ENCODE data around the gene EPHA4. TPM values are rescaled to one million over a fixed set of nuclear protein-coding genes. Genes with fewer than 3 reads are reported as not detected.

EPHA4 gene
- total and polyA plus RNA-seq, 2 donors (not counting 1 experiment from before 2014, with no cell fraction given): 10.7 to 54.9 TPM

GRCh38 chr2:221465776-221466175 is 106.3 kb downstream of the EPHA4 start:
- Mint-ChIP-seq H3K4me3 (peak overlapping the region; percentile 80), H3K27ac (peak overlapping the region; percentile 46), H3K4me1 (peaks cover 53% of the 10 kb centered on the region), H3K27me3 (no peaks in the 10 kb centered on the region), H3K9me3 (ENCODE audit: insufficient read depth) (no peaks in the 10 kb centered on the region)
- peak; percentile 78 for ATAC-seq (ENCODE audit: low read depth)
- Histone ChIP-seq H3K9ac (ENCODE audit: low read length) (peak overlapping the region; percentile 25), H3K4me2 (replicated peaks; ENCODE audit: low read depth, low read length, poor library complexity, severe bottlenecking) (peak overlapping the region; percentile 59), H3K36me3 (replicated peaks in 1 of 2; ENCODE audit: control extremely low read depth in 1 of 2, control insufficient read depth in 1 of 2, extremely low read depth in 1 of 2, insufficient read depth in 2 of 2, low read length in 1 of 2) (no peaks in the 10 kb centered on the region), H3K9me3 (ENCODE audit: control extremely low read depth in 1 of 3, control insufficient read depth in 2 of 3, insufficient read depth in 1 of 3, low read length in 2 of 3) (no peaks in the 10 kb centered on the region), H3K4me3 (ENCODE audit: control extremely low read depth in 1 of 5, extremely low read depth in 1 of 5, insufficient read depth in 1 of 5, low read depth in 2 of 5, low read length in 4 of 5) (peak overlapping the region in 4 of 5 experiments; percentile 8 to 29 (median 22)), H3K27ac (ENCODE audit: low read length in 2 of 2) (no peak overlapping the region), H4K20me1 (ENCODE audit: control insufficient read depth, insufficient read depth, low read length, poor library complexity, severe bottlenecking) (no peaks in the 10 kb centered on the region), H3K4me1 (ENCODE audit: control insufficient read depth in 2 of 2, insufficient read depth in 2 of 2, low read length in 2 of 2) (peaks cover 42 to 50% of the 10 kb centered on the region in 2 donors), H3K79me2 (ENCODE audit: control insufficient read depth, insufficient read depth, low read length) (no peaks in the 10 kb centered on the region), H3K27me3 (replicated peaks in 1 of 4; ENCODE audit: control extremely low read depth in 1 of 4, control insufficient read depth in 3 of 4, insufficient read depth in 4 of 4, low read length in 3 of 4) (peaks cover 0 to 3% (median 0%) of the 10 kb centered on the region in 4 experiments), H2AFZ (ENCODE audit: insufficient read depth, low read depth, low read length, poor library complexity, severe bottlenecking) (peak overlapping the region; percentile 26)
- CTCF ChIA-PET: interaction anchor here (0.9 to 1.4 kb wide), 2 partner anchors 18 to 55 kb away, joined by 3 read pairs; no protein-coding TSS in a partner anchor
- TF ChIP-seq EZH2 (IDR thresholded peaks at IDR 0.05; ENCODE audit: borderline replicate concordance, insufficient read depth, low read depth, low read length, poor library complexity, severe bottlenecking): no peak
- TF ChIP-seq CTCF (IDR thresholded peaks at IDR 0.05): no peak
- 0% methylated on average over 2 of the region's 11 CpGs for WGBS (ENCODE audit: insufficient coverage)
- POLR2A ChIA-PET: interaction anchor here (0.5 kb wide), 1 partner anchor 9 kb away, joined by 4 read pairs; no protein-coding TSS in a partner anchor
- DNase-seq: peak; percentile 52
- intact Hi-C loops (cut with micrococcal nuclease): loop anchor here (5.0 kb wide), 2 partner anchors 52 to 107 kb away; partner anchors contain the start of gene EPHA4

DNA sequence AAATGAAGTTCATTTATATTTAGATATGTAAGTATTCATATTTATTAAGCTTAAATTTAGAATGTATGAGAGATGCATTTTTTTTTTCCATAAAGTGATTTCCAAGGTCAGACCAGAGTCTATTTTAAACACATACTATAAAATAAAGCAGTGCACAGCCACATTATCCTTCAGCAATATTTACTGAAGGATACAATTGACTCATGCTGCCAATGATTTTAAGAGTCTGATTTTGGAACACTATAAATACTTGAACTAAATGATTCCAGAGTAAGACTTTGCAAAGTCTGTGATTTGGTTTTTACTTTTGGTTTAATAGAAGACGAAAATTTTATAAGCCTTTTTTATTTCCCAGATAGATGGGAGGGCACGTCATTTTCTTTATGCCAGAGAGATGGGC is 107.1 kb downstream of the EPHA4 start:
- H3K27me3 ChIP-seq (replicated peaks in 1 of 4; ENCODE audit: control extremely low read depth in 1 of 4, control insufficient read depth in 3 of 4, insufficient read depth in 4 of 4, low read length in 3 of 4): peaks cover 0 to 3% (median 1%) of the 10 kb centered on the region in 4 experiments
- CTCF ChIA-PET: interaction anchor here (0.5 to 1.1 kb wide), 2 partner anchors 53 to 342 kb away, joined by 3 to 4 read pairs; no protein-coding TSS in a partner anchor

More for the DNA sequence above, 107.1 kb downstream of the EPHA4 start:
- H3K9me3 ChIP-seq (ENCODE audit: control extremely low read depth in 1 of 3, control insufficient read depth in 2 of 3, insufficient read depth in 1 of 3, low read length in 2 of 3): no peaks in the 10 kb centered on the region
- 100% methylated on average over 1 of the region's 2 CpGs for WGBS (ENCODE audit: insufficient coverage)
- H3K4me3 ChIP-seq (ENCODE audit: control extremely low read depth in 1 of 5, extremely low read depth in 1 of 5, insufficient read depth in 1 of 5, low read depth in 2 of 5, low read length in 4 of 5): no peak overlapping the region
- Mint-ChIP-seq H3K4me1 (peaks cover 50% of the 10 kb centered on the region), H3K4me3 (peak overlapping the region; percentile 80), H3K9me3 (ENCODE audit: insufficient read depth) (no peaks in the 10 kb centered on the region), H3K27ac (no peak overlapping the region), H3K27me3 (no peaks in the 10 kb centered on the region)
- TF ChIP-seq CTCF (IDR thresholded peaks at IDR 0.05) (no peak), EZH2 (IDR thresholded peaks at IDR 0.05; ENCODE audit: borderline replicate concordance, insufficient read depth, low read depth, low read length, poor library complexity, severe bottlenecking) (no peak)
- no peak overlapping the region for H2AFZ ChIP-seq (ENCODE audit: insufficient read depth, low read depth, low read length, poor library complexity, severe bottlenecking)
- ATAC-seq (ENCODE audit: low read depth): no peak
- intact Hi-C loops (cut with micrococcal nuclease): loop anchor here (5.0 kb wide), 2 partner anchors 52 to 107 kb away; partner anchors contain the start of gene EPHA4
- H3K9ac ChIP-seq (ENCODE audit: low read length): no peak overlapping the region
- H3K4me2 ChIP-seq (replicated peaks; ENCODE audit: low read depth, low read length, poor library complexity, severe bottlenecking): peak overlapping the region; percentile 59
- no peaks in the 10 kb centered on the region for H3K36me3 ChIP-seq (replicated peaks in 1 of 2; ENCODE audit: control extremely low read depth in 1 of 2, control insufficient read depth in 1 of 2, extremely low read depth in 1 of 2, insufficient read depth in 2 of 2, low read length in 1 of 2)
- no peaks in the 10 kb centered on the region for H4K20me1 ChIP-seq (ENCODE audit: control insufficient read depth, insufficient read depth, low read length, poor library complexity, severe bottlenecking)
- H3K27ac ChIP-seq (ENCODE audit: low read length in 2 of 2): no peak overlapping the region
- H3K79me2 ChIP-seq (ENCODE audit: control insufficient read depth, insufficient read depth, low read length): no peaks in the 10 kb centered on the region
- H3K4me1 ChIP-seq (ENCODE audit: control insufficient read depth in 2 of 2, insufficient read depth in 2 of 2, low read length in 2 of 2): peaks cover 42 to 50% of the 10 kb centered on the region in 2 donors
- no peak for DNase-seq
- POLR2A ChIA-PET: no interaction called here
